GM13976 (cell line): ENCODE results near the gene B9D2.

ENCODE experiments used
- DNase-seq: peaks from one replicate; pipeline ENCODE4 v3.0.0; 2012; ENCODE audit warnings: low spot score
- in situ Hi-C: fragments of 300-500 bp; cut with MboI; formaldehyde crosslinking; loops from one replicate; pipeline ENCODE4 v1.12.0; 2022; ENCODE audit warnings: low sequenced_read_pairs, mixed read lengths, inconsistent platforms; ENCODE audit not compliant: unreplicated experiment
- TF ChIP-seq, protein P1 (sequence below): IDR thresholded peaks from 2 replicates; pipeline ENCODE4 v1.5.1; 2012; ENCODE audit warnings: borderline replicate concordance, mild to moderate bottlenecking; ENCODE audit not compliant: insufficient read depth; ENCODE audit errors: extremely low read depth, missing control alignments, control extremely low read depth

Gene B9D2

GRCh38 chr19:41364524-41365391 lies 809 bp upstream of the B9D2 start:
- TF ChIP-seq, protein P1, sequence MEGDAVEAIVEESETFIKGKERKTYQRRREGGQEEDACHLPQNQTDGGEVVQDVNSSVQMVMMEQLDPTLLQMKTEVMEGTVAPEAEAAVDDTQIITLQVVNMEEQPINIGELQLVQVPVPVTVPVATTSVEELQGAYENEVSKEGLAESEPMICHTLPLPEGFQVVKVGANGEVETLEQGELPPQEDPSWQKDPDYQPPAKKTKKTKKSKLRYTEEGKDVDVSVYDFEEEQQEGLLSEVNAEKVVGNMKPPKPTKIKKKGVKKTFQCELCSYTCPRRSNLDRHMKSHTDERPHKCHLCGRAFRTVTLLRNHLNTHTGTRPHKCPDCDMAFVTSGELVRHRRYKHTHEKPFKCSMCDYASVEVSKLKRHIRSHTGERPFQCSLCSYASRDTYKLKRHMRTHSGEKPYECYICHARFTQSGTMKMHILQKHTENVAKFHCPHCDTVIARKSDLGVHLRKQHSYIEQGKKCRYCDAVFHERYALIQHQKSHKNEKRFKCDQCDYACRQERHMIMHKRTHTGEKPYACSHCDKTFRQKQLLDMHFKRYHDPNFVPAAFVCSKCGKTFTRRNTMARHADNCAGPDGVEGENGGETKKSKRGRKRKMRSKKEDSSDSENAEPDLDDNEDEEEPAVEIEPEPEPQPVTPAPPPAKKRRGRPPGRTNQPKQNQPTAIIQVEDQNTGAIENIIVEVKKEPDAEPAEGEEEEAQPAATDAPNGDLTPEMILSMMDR, result no peak
- in situ Hi-C loops, result no loop called here
- DNase-seq, result no peak

GRCh38 chr19:41363371-41363752 lies 587 bp downstream of the B9D2 start:
- TF ChIP-seq, protein P1, result no peak
- in situ Hi-C loops, result no loop called here
- DNase-seq, result no peak

DNA sequence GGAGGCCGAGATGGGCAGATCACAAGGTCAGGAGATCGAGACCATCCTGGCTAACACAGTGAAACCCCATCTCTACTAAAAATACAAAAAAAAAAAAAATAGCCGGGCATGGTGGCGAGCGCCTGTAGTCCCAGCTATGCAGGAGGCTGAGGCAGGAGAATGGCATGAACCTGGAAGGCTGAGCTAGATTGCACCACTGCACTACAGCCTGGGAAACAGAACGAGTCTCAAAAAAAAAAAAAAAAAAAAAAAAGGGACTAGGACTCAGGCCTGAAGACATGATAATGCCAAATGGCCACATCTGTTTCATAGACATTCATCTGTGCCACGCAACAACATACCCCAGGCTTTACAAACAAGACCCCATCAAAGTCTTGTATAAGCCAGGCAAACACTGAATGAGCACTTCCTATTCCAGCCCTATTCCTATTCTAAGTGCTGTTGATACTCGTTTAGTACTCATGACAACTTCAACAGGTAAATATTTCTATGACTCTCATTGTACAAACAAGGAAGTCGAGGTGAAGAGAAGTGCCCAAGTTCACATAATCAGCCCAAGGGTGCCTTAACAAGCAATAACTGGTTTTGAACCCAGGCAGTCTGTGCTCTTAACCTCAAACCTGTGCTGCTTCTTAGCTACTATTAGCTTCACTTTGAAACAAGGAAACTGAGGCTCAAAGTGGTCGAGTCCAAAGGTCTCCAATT lies 1.7 kb downstream of the B9D2 start:
- DNase-seq, result no peak
- in situ Hi-C loops, result no loop called here
- TF ChIP-seq, protein P1, result no peak

DNA sequence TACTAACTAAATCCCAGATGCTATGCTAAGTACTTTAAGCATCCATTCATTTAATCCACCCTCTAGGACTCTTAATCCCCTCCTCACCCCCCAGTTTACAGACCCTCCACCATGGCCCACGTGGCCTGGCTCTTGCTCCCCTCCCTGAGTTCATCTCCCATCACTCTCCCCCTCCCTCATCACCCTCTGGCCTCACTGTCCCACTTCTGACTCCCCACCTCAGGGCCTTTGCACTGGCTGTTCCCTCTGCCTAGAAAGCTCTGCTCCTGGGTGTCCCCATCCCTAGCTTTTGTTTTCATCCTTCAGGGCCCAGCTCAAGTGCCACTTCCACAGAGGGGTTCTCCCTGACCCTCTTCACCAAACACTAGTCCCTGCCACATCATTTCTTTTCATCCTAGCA lies 4.2 kb downstream of the B9D2 start:
- no peak for DNase-seq
- TF ChIP-seq, protein P1, result no peak
- in situ Hi-C loops, result no loop called here

DNA sequence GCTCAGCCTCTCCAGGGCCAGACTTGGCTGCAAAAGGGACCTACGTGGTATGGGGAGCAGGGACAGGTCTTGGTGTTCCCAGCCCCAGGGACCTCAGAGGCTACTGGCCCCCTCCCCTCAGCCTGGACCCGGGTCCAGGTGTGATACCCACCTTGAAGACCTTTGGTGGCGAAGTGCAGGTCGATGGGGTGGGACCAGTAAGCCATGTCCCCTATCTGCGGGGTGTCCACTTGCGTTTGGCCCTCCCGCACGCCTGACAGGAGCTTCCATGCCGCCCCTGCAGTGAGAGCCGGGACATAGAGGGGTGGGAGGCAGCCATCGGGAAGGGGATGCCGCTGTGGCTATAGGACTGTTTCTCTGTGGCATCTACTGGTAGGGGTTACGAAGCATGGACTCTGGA lies 6.2 kb downstream of the B9D2 start:
- in situ Hi-C loops, result no loop called here
- TF ChIP-seq, protein P1, result no peak
- no peak for DNase-seq

DNA sequence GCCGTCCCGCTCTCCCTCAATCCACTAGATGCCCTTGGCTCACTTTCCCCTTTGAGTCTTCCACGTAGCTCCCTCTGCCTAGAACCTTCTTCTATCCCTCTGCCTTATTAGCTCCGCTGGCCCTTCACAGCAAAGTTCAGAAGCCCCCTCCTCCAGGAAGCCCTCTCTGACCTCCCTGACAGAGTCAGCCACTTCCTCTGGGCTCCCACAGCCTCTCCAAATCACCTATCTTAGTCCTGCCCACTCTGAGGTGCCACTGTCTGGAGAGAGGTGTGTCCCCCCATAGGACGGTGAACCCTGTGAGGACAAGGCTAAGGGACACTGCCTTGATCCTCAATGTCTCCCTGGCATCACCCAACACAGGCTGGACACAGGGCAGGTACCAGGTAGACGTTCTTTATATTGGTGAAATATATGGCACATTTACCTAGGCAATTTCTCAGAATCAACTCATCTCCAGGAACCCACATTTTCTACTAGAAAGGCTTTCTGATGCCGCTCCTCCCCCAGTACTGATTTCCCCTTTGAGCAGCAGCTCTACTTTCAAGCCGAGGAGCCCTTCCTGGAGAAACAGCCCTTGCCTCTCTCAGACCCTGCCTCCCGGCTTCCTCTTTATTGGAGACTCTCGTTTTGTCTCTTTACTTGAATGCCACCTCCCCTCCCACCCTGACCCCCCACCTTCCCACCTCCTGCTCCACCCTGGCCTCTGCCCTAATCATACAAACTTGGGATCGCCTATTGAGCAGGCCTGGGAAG lies 6.8 kb downstream of the B9D2 start:
- in situ Hi-C loops, result no loop called here
- TF ChIP-seq, protein P1, result no peak
- no peak for DNase-seq
